Endodermal cell (in vitro differentiated cells): ENCODE data around the gene GTF2I. TPM values are rescaled to one million over a fixed set of nuclear protein-coding genes. Genes with fewer than 3 reads are reported as not detected.
"Not testable (repeated sequence)": the region's sequence is repeated elsewhere in the genome, so short reads cannot be mapped to it uniquely, and the experiment has no call there.

Source experiments
- DNase-seq: peaks from one replicate; pipeline ENCODE4 v3.0.0-alpha.2; 2017
- H3K27ac ChIP-seq: 2 replicates; pipeline ENCODE4 v1.5.1; 2013; ENCODE audit warnings: mild to moderate bottlenecking, low read depth, low read length, moderate library complexity
- H3K27me3 ChIP-seq: 2 replicates; pipeline ENCODE4 v1.6.1; 2013; ENCODE audit warnings: mild to moderate bottlenecking, low read length, moderate library complexity; ENCODE audit not compliant: insufficient read depth, control insufficient read depth, poor library complexity, severe bottlenecking
- H3K36me3 ChIP-seq: 2 replicates; pipeline ENCODE4 v1.7.0; 2013; ENCODE audit warnings: mild to moderate bottlenecking, low read length, moderate library complexity; ENCODE audit not compliant: control insufficient read depth, insufficient read depth
- H3K4me1 ChIP-seq: one replicate; pipeline ENCODE4 v1.7.0; 2013; ENCODE audit warnings: low read length; ENCODE audit not compliant: control insufficient read depth, insufficient read depth
- H3K4me3 ChIP-seq: 2 replicates; pipeline ENCODE4 v1.5.1; 2013; ENCODE audit warnings: mild to moderate bottlenecking, low read length, moderate library complexity
- H3K9ac ChIP-seq: 2 replicates; pipeline ENCODE4 v1.6.1; 2013; ENCODE audit warnings: mild to moderate bottlenecking, low read length, moderate library complexity; ENCODE audit not compliant: poor library complexity, severe bottlenecking; ENCODE audit errors: extremely low read depth
- H3K9me3 ChIP-seq: 2 replicates; pipeline ENCODE4 v1.6.1; 2013; ENCODE audit warnings: mild to moderate bottlenecking, low read length, moderate library complexity; ENCODE audit not compliant: control insufficient read depth
- H3K27ac Mint-ChIP-seq: 2 replicates; pipeline ENCODE4 v1.8.0; 2020; ENCODE audit warnings: mixed read lengths
- H3K27me3 Mint-ChIP-seq: 2 replicates; pipeline ENCODE4 v1.8.0; 2021; ENCODE audit warnings: mild to moderate bottlenecking, mixed read lengths; ENCODE audit not compliant: insufficient read depth
- H3K36me3 Mint-ChIP-seq: 2 replicates; pipeline ENCODE4 v1.8.0; 2020; ENCODE audit warnings: low read depth, mixed read lengths
- H3K4me1 Mint-ChIP-seq: 2 replicates; pipeline ENCODE4 v1.8.0; 2020; ENCODE audit warnings: mixed read lengths
- H3K4me3 Mint-ChIP-seq: 2 replicates; pipeline ENCODE4 v1.8.0; 2020; ENCODE audit warnings: mild to moderate bottlenecking, moderate library complexity, mixed read lengths
- H3K9me3 Mint-ChIP-seq: 2 replicates; pipeline ENCODE4 v1.8.0; 2020; ENCODE audit warnings: mild to moderate bottlenecking, mixed read lengths
- WGBS, 2 experiments: methylation state at CpG; one replicate each; pipeline versions ENCODE4 v1.1.5 to v1.1.7; 2013; ENCODE audit warnings: missing lambda C conversion rate in 2 of 2, mixed read lengths in 1 of 2; ENCODE audit not compliant: insufficient coverage in 1 of 2, insufficient read length in 1 of 2; 5-methylcytosine and 5-hydroxymethylcytosine counted together
- total RNA-seq, 2 donors: library from RNA; stranded (reverse); fragmentation: NEBNext Ultra II Directional in 1 of 2; extraction: Animal tissue kit (Norgen Biotek cat#: 25700) in 1 of 2; gene quantifications; 2 replicates in 1 of 2; 3 replicates in 1 of 2; pipeline ENCODE4 v1.2.1, GENCODE V29; 2021
- TF ChIP-seq, protein P1 (sequence below): fragments of 200-600 bp; sonication (generic); conservative IDR thresholded peaks from 2 replicates; pipeline ENCODE4 v1.5.0; 2021; ENCODE audit warnings: antibody characterized with exemption, mild to moderate bottlenecking

Gene GTF2I
- total RNA-seq, 2 donors from 2014 or later, result 391 to 519 TPM

DNA sequence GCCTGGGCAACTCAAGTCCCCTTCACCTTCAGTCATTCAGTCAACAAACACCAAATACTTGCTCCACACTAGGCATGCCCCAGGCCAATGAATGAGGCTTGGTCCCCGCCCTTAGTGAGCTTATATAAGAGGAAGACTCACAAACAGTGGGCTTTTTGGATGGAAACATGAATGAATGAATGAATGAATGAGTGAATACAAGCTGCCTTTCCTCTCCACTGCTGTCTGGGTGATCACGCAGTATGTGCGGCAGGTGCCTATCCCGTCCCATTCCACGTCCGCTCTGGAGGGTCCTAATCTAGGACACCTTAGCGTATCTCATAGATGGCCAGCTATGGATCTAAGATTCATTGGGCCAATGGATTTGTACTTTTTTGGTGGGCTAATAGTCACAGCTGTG lies 19.8 kb upstream of the GTF2I start:
- no peak overlapping the region for H3K9ac ChIP-seq
- WGBS, 2 experiments, result 96 to 97% methylated on average over 6 to 7 of the region's 7 CpGs
- H3K4me3 Mint-ChIP-seq, result no peak overlapping the region
- TF ChIP-seq, protein P1, sequence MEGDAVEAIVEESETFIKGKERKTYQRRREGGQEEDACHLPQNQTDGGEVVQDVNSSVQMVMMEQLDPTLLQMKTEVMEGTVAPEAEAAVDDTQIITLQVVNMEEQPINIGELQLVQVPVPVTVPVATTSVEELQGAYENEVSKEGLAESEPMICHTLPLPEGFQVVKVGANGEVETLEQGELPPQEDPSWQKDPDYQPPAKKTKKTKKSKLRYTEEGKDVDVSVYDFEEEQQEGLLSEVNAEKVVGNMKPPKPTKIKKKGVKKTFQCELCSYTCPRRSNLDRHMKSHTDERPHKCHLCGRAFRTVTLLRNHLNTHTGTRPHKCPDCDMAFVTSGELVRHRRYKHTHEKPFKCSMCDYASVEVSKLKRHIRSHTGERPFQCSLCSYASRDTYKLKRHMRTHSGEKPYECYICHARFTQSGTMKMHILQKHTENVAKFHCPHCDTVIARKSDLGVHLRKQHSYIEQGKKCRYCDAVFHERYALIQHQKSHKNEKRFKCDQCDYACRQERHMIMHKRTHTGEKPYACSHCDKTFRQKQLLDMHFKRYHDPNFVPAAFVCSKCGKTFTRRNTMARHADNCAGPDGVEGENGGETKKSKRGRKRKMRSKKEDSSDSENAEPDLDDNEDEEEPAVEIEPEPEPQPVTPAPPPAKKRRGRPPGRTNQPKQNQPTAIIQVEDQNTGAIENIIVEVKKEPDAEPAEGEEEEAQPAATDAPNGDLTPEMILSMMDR, result no peak
- peaks cover 6% of the 10 kb centered on the region for H3K4me1 Mint-ChIP-seq
- H3K27me3 Mint-ChIP-seq, result peaks cover 2% of the 10 kb centered on the region
- no peaks in the 10 kb centered on the region for H3K36me3 Mint-ChIP-seq
- H3K36me3 ChIP-seq, result no peaks in the 10 kb centered on the region
- no peaks in the 10 kb centered on the region for H3K27me3 ChIP-seq
- no peak overlapping the region for H3K4me3 ChIP-seq
- H3K27ac Mint-ChIP-seq, result no peak overlapping the region
- H3K9me3 Mint-ChIP-seq, result peaks cover 5% of the 10 kb centered on the region
- DNase-seq, result no peak
- no peak overlapping the region for H3K27ac ChIP-seq
- no peaks in the 10 kb centered on the region for H3K9me3 ChIP-seq
- H3K4me1 ChIP-seq, result no peaks in the 10 kb centered on the region

DNA sequence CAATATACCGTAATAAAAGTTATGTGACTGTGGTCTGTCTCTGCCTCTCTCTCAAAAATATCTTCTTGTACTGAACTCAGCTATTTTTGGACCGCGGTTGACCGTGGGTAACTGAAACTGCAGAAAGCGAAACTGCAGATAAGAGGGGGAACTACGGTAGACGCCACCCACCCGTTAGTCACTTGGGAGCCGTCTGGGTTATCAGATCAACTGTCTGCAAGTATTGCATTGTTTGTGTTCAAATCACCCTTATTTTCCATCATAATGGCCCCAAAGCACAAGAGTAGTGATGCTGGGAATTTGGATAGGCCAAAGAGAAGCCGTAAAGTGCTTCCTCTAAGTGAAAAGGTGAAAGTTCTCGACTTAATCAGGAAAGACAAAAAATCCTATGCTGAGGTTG lies 7.5 kb upstream of the GTF2I start:
- H3K9me3 Mint-ChIP-seq, H3K36me3 Mint-ChIP-seq, H3K36me3 ChIP-seq, H3K27me3 ChIP-seq, H3K27ac Mint-ChIP-seq, H3K9ac ChIP-seq, H3K27me3 Mint-ChIP-seq, H3K4me1 ChIP-seq, H3K9me3 ChIP-seq, H3K4me3 ChIP-seq, H3K27ac ChIP-seq: not testable (repeated sequence)
- peak; percentile 63 for DNase-seq
- peaks cover 23% of the 10 kb centered on the region for H3K4me1 Mint-ChIP-seq
- H3K4me3 Mint-ChIP-seq, result peak overlapping the region; percentile 31
- 46 to 56% methylated on average over 6 to 9 of the region's 11 CpGs for WGBS, 2 experiments

DNA sequence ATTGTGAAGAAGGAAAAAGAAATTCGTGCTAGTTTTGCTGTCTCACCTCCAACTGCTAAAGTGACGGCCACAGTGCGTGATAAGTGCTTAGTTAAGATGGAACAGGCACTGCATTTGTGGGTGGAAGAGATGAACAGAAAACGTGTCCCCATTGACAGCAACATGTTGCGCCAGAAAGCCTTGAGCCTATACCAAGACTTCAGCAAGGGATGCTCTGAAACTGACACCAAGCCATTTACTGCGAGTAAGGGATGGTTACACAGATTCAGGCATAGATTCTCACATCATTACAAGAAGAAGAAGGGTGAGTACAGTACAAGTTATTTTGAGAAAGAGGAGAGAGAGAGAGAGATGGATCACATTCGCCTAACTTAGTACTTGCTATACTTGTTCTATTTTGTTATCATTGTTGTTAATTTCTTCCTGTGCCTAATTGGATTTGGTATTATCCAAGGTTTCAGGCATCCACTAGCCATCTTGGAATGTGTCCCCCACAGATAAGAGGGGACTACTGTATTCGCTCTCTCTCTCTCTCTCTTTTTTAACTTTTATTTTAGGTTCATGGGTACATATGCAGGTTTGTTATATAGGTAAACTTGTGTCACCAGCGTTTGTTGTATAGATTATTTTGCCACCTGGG lies 6.9 kb upstream of the GTF2I start:
- not testable (repeated sequence) for H3K27ac Mint-ChIP-seq
- H3K4me3 Mint-ChIP-seq, result peak overlapping the region; percentile 31

DNA sequence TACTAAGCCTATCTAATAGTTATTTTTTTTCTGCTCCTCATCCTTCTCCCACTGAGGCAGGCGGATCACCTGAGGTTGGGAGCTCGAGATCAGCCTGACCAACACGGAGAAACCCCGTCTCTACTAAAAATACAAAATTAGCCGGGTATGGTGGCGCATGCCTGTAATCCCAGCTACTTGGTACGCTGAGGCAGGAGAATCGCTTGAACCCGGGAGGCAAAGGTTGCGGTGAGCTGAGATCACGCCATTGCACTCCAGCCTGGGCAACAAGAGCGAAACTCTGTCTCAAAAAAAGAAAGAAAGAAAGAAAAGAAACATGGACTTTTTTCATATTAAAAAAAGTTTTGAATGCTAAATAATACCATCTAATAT lies 6.4 kb upstream of the GTF2I start:
- not testable (repeated sequence) for H3K36me3 Mint-ChIP-seq, H3K27ac ChIP-seq, H3K36me3 ChIP-seq, H3K4me1 ChIP-seq, H3K4me3 ChIP-seq, H3K27me3 ChIP-seq, H3K27ac Mint-ChIP-seq, H3K27me3 Mint-ChIP-seq, H3K9ac ChIP-seq, DNase-seq, H3K9me3 ChIP-seq, H3K9me3 Mint-ChIP-seq
- 79 to 85% methylated on average over 8 to 11 of the region's 12 CpGs for WGBS, 2 experiments
- peak overlapping the region; percentile 31 for H3K4me3 Mint-ChIP-seq
- peaks cover 33% of the 10 kb centered on the region for H3K4me1 Mint-ChIP-seq

More for the DNA sequence above, 6.9 kb upstream of the GTF2I start:
- H3K4me1 ChIP-seq, H3K27me3 Mint-ChIP-seq, H3K4me3 ChIP-seq, H3K9ac ChIP-seq, H3K9me3 Mint-ChIP-seq, H3K36me3 Mint-ChIP-seq, H3K9me3 ChIP-seq, H3K27ac ChIP-seq, DNase-seq, H3K27me3 ChIP-seq, H3K36me3 ChIP-seq: not testable (repeated sequence)
- WGBS, 2 experiments, result 49 to 78% methylated on average over 2 to 6 of the region's 9 CpGs
- H3K4me1 Mint-ChIP-seq, result peaks cover 29% of the 10 kb centered on the region
